Hepatocyte (in vitro differentiated cells): ENCODE results near the gene CHN1. TPM values are rescaled to one million over a fixed set of nuclear protein-coding genes. Genes with fewer than 3 reads are reported as not detected.

Experiments used
- DNase-seq: peaks from one replicate; pipeline ENCODE4 v3.0.0-alpha.2; 2016; ENCODE audit warnings: low spot score
- H2AFZ ChIP-seq: fragments of 200-600 bp; sonication (generic); 2 replicates; pipeline ENCODE4 v1.6.0; 2016; ENCODE audit warnings: antibody characterized with exemption, mild to moderate bottlenecking
- H3K27ac ChIP-seq: fragments of 200-600 bp; sonication (generic); 2 replicates; pipeline ENCODE4 v1.5.1; 2016; ENCODE audit warnings: mild to moderate bottlenecking
- H3K27me3 ChIP-seq: fragments of 200-600 bp; sonication (generic); 2 replicates; pipeline ENCODE4 v1.6.1; 2016
- H3K36me3 ChIP-seq: fragments of 200-600 bp; sonication (generic); replicated peaks from 2 replicates; pipeline ENCODE4 v1.5.1; 2016; ENCODE audit warnings: low read depth; ENCODE audit not compliant: insufficient read depth
- H3K4me1 ChIP-seq: fragments of 200-600 bp; sonication (generic); 2 replicates; pipeline ENCODE4 v1.5.1; 2016; ENCODE audit warnings: mild to moderate bottlenecking, moderate library complexity; ENCODE audit not compliant: insufficient read depth
- H3K4me2 ChIP-seq: fragments of 200-600 bp; sonication (generic); 2 replicates; pipeline ENCODE4 v1.6.0; 2016
- H3K4me3 ChIP-seq: fragments of 200-600 bp; sonication (generic); 2 replicates; pipeline ENCODE4 v1.5.1; 2016; ENCODE audit warnings: mild to moderate bottlenecking
- H3K79me2 ChIP-seq: fragments of 200-600 bp; sonication (generic); 2 replicates; pipeline ENCODE4 v1.6.0; 2017; ENCODE audit warnings: mild to moderate bottlenecking
- H3K9me2 ChIP-seq: fragments of 200-600 bp; sonication (generic); replicated peaks from 2 replicates; pipeline ENCODE4 v1.6.0; 2017; ENCODE audit warnings: mild to moderate bottlenecking; ENCODE audit not compliant: insufficient read depth
- H3K9me3 ChIP-seq: fragments of 200-600 bp; sonication (generic); 2 replicates; pipeline ENCODE4 v1.5.1; 2016; ENCODE audit warnings: low read depth, mild to moderate bottlenecking
- H4K20me1 ChIP-seq: fragments of 200-600 bp; sonication (generic); 2 replicates; pipeline ENCODE4 v1.6.0; 2016; ENCODE audit warnings: mild to moderate bottlenecking; ENCODE audit not compliant: insufficient read depth, poor library complexity, severe bottlenecking
- CTCF ChIP-seq: fragments of 200-600 bp; sonication (generic); IDR thresholded peaks from 2 replicates; pipeline ENCODE4 v1.5.1; 2016; ENCODE audit warnings: antibody characterized with exemption, mild to moderate bottlenecking; ENCODE audit not compliant: poor library complexity
- EZH2 ChIP-seq: fragments of 200-600 bp; sonication (generic); IDR thresholded peaks from 2 replicates; pipeline ENCODE4 v1.6.1; 2016; ENCODE audit warnings: antibody characterized with exemption, mild to moderate bottlenecking, borderline replicate concordance
- EZH2phosphoT487 ChIP-seq: fragments of 200-600 bp; sonication (generic); IDR thresholded peaks from one replicate; pipeline ENCODE4 v1.6.1; 2018; ENCODE audit warnings: antibody characterized with exemption, mild to moderate bottlenecking, low read depth, moderate library complexity; ENCODE audit not compliant: unreplicated experiment, severe bottlenecking
- WGBS: methylation state at CpG from one replicate; pipeline ENCODE4 v1.1.6; 2016; ENCODE audit warnings: low lambda C conversion rate; ENCODE audit errors: missing lambda C conversion rate; 5-methylcytosine and 5-hydroxymethylcytosine counted together
- polyA plus RNA-seq: library from polyadenylated mRNA; unstranded; fragments of >200 nt; fragmentation: Nextera tagmentation; extraction: Ambion mirVana; gene quantifications from 2 replicates; pipeline ENCODE4 v1.2.1, GENCODE V29; 2016
- total RNA-seq: library from RNA; depleted of rRNA; stranded (reverse); fragments of >200 nt; gene quantifications from 2 replicates; pipeline ENCODE4 v1.2.3, GENCODE V29; 2014

The CHN1 gene
- total and polyA plus RNA-seq, 2 experiments from 2014 or later, result 19.2 to 23.0 TPM

GRCh38 chr2:174779361-174779928 lies 225.7 kb downstream of the CHN1 start:
- no peak for TF ChIP-seq EZH2phosphoT487
- no peak for TF ChIP-seq CTCF
- no peak for TF ChIP-seq EZH2
- no peaks in the 10 kb centered on the region for H3K79me2 ChIP-seq
- H3K36me3 ChIP-seq, result no peaks in the 10 kb centered on the region
- DNase-seq, result no peak
- no peaks in the 10 kb centered on the region for H3K9me3 ChIP-seq
- H3K4me1 ChIP-seq, result peaks cover 23% of the 10 kb centered on the region
- no peak overlapping the region for H3K4me3 ChIP-seq
- H3K27me3 ChIP-seq, result no peaks in the 10 kb centered on the region
- H3K27ac ChIP-seq, result peak overlapping the region; percentile 88
- 68% methylated on average over 5 of the region's 5 CpGs for WGBS
- no peaks in the 10 kb centered on the region for H3K9me2 ChIP-seq
- no peak overlapping the region for H2AFZ ChIP-seq
- H4K20me1 ChIP-seq, result no peaks in the 10 kb centered on the region
- H3K4me2 ChIP-seq, result no peak overlapping the region

- H3K79me2 ChIP-seq, result no peaks in the 10 kb centered on the region
- H3K27me3 ChIP-seq, result no peaks in the 10 kb centered on the region
- 69% methylated on average over 13 of the region's 13 CpGs for WGBS
- TF ChIP-seq EZH2phosphoT487 (no peak), CTCF (no peak), EZH2 (no peak)
- no peaks in the 10 kb centered on the region for H3K9me3 ChIP-seq
- H3K4me3 ChIP-seq, result no peak overlapping the region
- peak overlapping the region; percentile 88 for H3K27ac ChIP-seq
- no peaks in the 10 kb centered on the region for H4K20me1 ChIP-seq
- no peaks in the 10 kb centered on the region for H3K36me3 ChIP-seq
- no peaks in the 10 kb centered on the region for H3K9me2 ChIP-seq
- peak; percentile 49 for DNase-seq
- H3K4me2 ChIP-seq, result peak overlapping the region; percentile 55
- H2AFZ ChIP-seq, result no peak overlapping the region
- H3K4me1 ChIP-seq, result peaks cover 23% of the 10 kb centered on the region
These were observed 226.8 kb downstream of the CHN1 start for GRCh38 chr2:174778085-174778981.

- no peak overlapping the region for H2AFZ ChIP-seq
- no peak for TF ChIP-seq EZH2phosphoT487
- TF ChIP-seq EZH2, result no peak
- TF ChIP-seq CTCF, result no peak
These were observed 227.7 kb downstream of the CHN1 start for GRCh38 chr2:174777347-174778084.

More at GRCh38 chr2:174777347-174778084, 227.7 kb downstream of the CHN1 start:
- peaks cover 27% of the 10 kb centered on the region for H3K4me1 ChIP-seq
- no peaks in the 10 kb centered on the region for H3K9me3 ChIP-seq
- DNase-seq, result no peak
- no peaks in the 10 kb centered on the region for H3K9me2 ChIP-seq
- no peaks in the 10 kb centered on the region for H4K20me1 ChIP-seq
- peak overlapping the region; percentile 72 for H3K27ac ChIP-seq
- H3K27me3 ChIP-seq, result no peaks in the 10 kb centered on the region
- H3K79me2 ChIP-seq, result no peaks in the 10 kb centered on the region
- H3K4me3 ChIP-seq, result no peak overlapping the region
- H3K36me3 ChIP-seq, result no peaks in the 10 kb centered on the region
- peak overlapping the region; percentile 55 for H3K4me2 ChIP-seq
- WGBS, result 72% methylated on average over 5 of the region's 5 CpGs
